Cerebellar nuclear complex (tissue), 1 donor: ENCODE data around the gene NRXN2.

Experiments used
- DNase-seq, 2 experiments: peaks; one replicate each; lab custom pipeline; 2025; lab: John Stamatoyannopoulos, UW

The NRXN2 gene

DNA sequence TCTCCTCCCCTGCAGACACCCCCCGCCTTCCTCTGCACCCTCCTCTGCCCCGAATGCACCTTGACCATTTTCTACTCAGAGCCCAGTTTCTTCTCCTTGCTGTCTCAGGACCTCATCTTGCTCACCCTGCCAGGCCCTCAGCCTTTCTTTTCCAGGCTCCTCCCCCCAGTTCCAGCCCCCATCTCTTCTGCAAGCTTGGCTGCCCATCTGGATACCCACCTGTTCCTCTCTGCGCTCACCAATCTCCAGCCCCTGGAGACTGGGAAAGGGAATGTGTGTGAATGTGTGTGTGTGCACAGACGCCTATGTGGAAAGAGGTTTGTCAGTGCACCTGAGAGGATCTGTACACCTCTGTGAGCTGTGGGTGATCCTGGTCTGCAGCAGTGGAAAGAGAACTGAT is 95.6 kb downstream of the NRXN2 start:
- no peak for DNase-seq

DNA sequence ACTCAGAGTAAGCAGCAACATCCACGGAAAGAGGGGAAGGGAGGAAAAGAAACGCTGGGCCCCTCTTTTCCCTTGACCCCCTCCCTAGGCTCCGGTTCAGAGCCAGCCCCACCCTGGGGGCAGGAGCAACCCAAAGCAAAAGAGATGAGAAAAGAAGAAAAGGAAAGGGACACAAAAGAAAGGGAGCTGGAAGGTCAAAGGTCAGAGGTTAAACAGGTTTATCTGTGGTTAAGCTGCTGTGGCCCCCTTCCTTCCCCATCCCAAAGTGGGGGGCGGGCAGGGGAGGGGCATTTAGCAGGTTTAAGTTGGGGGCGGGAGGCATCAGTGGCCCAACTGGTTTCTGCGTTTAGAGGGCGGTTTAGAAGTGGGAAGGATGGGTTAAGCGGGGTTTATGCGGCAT is 96.4 kb downstream of the NRXN2 start:
- no peak for DNase-seq

DNA sequence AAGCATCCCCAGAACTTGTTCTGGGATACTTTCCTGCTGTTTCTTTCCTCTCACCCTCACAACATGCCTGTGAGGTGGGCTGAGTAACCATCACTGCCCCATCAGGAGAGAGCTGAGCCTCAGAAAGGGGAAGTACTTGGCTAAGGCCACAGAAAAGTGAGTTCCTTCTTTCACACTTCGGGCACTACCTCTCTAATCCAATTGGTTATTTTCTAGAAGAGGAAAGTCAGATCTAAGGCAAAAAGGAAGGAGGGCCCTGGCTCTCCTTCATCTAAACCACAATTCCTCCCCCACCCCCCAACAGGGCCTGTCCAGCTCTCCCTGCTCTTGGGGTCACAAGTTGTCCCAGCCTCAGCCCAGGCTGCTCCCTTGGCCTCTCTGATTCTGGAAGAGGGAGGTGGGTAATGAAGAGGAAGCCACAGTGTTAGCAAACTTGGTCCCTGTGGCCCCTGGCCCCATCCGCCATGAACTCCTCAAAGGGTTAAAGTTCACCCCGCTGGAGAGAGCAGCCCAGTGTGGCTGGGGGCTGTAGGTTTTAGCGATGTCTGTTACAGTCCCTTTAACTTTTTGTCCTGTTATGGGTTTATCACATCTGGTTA is 98.0 kb downstream of the NRXN2 start:
- no peak for DNase-seq

DNA sequence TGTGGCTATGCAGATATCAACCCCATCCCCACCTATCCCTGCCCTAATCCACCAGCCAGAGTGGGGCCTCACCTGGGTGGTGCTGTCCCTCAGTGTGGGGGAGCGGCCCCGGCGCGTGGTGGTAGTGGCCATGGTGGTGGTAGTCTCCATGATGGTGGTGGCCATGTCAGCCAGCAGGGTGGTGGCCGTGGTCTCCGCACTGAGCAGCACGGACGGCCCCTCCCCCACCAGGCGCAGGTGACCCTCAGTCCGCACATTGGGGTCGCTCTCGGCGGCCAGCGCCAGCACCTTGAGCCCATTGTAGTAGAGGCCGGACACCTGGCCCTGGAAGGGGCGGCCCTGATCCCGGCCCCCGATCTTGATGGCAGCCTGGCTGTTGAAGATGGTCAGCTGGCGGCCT is 100.3 kb downstream of the NRXN2 start:
- DNase-seq: no peak

GRCh38 chr11:64621283-64622019 is 101.5 kb downstream of the NRXN2 start:
- DNase-seq: no peak

- no peak for DNase-seq
Measured at GRCh38 chr11:64620381-64620971, 102.5 kb downstream of the NRXN2 start.

GRCh38 chr11:64619811-64620380 is 103.1 kb downstream of the NRXN2 start:
- DNase-seq: no peak

DNA sequence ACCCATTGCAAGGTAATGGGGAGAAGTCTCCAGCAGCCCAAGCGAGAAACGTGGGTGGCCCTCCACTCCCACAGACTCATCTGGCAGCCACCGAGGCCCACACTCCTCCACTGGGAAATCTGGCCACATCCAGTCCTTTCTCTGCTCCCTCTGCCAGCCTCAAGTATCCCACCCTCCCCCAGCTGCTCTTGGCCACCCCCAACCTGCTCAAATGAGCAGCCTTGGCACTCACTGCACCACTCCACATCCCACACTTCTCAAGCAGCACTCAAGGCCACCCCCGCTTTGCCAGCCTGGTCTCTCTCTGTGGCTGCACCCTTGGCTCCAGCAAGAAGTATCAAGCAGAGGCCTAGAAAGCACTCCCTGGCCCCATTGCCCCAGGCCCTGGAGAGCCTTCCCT is 103.8 kb downstream of the NRXN2 start:
- DNase-seq: no peak

- DNase-seq: no peak
Measured at GRCh38 chr11:64616817-64617216, 106.2 kb downstream of the NRXN2 start.

GRCh38 chr11:64614917-64615316 is 108.1 kb downstream of the NRXN2 start:
- DNase-seq: no peak

GRCh38 chr11:64613648-64614047 is 109.3 kb downstream of the NRXN2 start:
- no peak for DNase-seq

GRCh38 chr11:64611869-64612646 is 110.9 kb downstream of the NRXN2 start:
- DNase-seq: no peak

- DNase-seq: no peak
Measured at GRCh38 chr11:64611176-64611575, 111.8 kb downstream of the NRXN2 start.

DNA sequence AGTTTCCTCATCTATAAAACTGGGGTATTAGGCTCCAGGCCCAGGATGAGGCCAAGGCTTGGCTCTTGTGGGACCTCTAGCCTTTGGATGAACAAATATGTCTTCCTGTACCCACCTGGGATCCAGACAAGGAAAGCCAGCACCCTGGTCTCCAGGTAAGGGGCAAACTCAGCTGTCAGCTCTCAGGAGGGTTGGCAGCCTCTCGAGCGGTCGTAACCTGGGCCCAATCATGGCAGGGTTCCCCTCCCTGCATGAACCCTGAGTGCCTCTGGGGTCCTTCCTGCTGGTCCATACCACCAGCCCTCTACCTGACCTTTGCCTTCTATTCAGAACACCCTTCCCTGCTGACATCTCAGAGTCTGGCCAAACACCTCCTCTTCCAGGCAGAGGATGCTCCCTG is 112.4 kb downstream of the NRXN2 start:
- no peak for DNase-seq

DNA sequence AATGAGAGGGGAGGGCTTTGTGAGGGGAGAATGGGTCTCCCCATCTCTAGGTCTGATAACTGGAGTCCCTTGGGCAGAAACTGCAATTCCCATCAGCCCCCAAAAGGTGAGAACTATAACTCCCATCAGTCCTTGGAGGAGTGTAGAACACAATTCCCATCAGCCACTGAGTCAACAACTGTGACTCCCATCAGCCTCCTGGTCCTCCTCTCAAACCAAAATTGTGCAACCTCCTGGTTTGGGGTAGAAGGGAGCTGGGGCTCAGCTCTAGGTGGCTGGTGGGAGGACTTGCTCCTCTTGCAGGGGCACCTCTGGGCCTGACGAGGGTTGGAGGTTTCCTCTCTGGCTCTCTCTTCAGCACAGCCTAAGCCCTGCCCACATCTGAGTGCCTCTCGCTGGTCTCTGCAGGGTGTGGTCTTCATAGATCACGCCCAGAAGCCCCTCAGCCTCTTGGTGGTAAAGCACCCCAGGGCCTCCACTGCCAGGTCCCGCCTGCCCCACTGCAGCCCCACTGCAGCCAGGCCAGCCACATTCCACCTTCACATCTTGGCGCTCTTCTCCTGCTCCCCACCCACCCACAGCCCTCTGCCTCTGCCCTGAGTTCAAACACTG is 113.5 kb downstream of the NRXN2 start:
- DNase-seq: no peak

DNA sequence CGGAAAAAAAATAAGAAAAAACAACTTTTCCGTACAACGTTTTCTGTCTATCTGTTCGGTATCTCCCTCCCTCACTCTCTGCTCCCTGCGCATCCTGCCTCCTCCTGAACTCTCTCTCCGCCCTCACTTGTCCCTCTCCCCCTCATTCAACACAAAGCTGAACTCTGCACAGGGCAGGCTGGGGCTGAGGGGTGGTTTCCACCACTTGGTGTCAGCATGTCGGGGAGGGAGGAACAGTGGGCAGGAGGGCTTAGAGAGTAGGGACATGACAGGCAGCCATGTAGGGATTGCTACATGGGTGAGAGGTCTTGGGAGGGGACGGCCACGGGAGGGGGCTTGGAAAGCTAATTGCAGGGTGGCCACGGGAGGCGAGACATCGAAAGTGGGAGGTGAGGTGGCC is 114.4 kb downstream of the NRXN2 start:
- DNase-seq: no peak

GRCh38 chr11:64608046-64608445 is 115.0 kb downstream of the NRXN2 start:
- peak in 1 of 2 experiments; percentile 23 for DNase-seq

DNA sequence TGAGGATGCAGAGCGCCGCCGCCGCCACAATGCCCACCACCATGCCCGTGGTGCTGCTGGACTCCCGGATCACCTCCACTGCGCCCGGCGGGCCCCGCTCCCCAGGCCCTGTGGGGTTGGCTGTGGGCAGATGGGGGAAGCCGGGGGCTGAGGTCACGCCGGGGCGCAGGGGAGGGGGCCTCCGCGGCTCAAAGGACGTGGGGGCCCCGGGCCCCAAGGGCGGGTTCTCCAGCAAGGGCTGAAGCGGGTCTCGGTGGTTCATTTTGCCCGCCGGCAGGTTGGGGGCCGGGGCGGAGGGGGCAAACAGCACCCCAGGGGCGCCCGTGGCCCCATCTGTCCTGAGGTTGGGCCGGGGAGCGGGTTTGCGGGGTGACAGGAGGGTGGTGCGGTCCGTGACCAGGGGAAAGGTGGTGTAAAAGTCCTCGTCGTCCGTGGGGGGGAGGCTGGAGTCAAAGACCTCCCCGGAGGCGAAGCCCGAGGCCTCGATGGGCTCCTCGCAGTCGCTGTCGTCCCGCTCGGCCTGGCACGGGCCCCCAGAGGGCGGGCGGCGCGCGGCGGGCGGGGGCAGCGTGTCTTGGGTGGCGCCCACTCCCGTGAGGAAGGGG is 115.5 kb downstream of the NRXN2 start:
- no peak for DNase-seq

DNA sequence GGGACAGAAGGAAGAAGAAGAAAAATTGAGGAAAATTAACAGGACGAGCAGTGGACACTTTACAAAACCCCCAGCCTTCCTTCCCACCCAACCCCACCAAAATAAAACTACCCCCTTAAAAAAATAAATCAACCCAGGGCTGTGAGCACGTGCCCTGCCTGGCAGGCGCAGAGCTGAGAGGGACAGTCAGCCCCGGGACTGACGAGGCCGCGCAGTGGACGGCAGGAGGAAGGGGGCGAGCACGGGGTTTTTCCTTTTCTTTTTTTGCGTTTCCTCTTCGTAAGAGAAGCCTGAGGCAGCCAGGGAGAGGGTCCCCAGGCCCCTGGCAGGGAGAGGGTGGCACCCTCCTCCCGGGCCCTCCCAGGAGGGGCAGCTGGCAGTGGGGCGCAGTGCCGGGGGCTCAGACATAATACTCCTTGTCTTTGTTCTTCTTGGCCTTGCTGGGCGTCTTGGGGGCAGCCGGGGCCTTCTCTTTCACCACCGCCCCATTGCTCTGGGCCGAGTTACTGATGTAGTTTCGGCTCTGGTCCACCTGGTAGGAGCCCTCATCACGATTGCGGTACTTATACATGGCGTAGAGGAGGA is 116.1 kb downstream of the NRXN2 start:
- DNase-seq: no peak

DNA sequence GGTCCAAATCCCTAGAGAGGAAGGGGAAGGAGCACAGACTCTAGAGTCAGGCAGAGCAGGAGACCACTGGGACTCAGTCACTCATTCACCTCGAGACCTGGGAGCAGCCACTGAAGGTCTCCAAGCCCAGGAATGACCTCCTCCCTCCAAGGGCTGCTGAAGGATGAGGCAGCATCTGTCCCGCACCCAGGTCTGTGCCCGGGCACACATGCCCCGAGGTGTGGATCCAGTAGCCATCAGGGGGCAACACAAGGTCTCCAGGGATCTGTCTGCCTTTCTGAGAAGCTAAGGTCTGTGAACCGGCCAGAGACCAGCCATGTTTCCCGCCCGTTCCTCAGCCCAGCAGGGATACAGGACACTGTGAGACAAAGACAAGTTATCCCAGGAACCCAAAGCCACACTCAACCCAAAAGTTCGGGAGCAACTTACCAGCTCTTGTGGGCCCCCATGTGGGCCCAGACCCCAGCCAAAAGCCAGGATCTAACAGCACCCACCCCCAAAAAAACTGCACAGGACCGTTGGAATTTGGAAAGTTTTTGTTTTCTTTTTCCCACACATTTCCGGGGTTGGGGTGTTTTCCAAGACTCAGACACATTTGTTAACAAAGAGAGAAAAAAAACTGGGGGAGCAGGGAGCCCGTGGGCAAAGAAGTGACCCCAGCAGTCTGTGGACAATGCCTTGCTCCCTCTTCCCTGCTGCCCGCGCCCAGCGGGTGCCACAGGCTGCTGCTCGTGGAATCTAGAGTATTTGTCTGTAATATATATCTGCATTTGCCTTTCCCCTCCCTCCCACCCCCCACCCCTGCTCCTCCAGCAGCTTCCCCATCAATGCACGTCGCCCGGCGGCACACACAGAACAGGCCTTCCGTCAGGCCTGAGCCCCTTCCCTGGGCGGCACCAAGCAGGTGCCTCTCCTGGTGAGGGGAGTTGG is 117.1 kb downstream of the NRXN2 start:
- no peak for DNase-seq
